RWPE1 (cell line): Measurements from ENCODE around the gene ARFGEF2.

ENCODE experiments used
- CTCF ChIA-PET: fragments of 350-600 bp; sonication (Branson Sonifier 250); formaldehyde crosslinking; extraction: SDS; loops from one replicate; lab custom pipeline; 2021; lab: Yijun Ruan, JAX
- POLR2A ChIA-PET: fragments of 400-600 bp; formaldehyde crosslinking; extraction: SDS; loops from one replicate; lab custom pipeline; 2020; ENCODE audit warnings: antibody characterized with exemption; ENCODE audit not compliant: low non-redundant PET; lab: Yijun Ruan, JAX
- DNase-seq: peaks from one replicate; pipeline ENCODE4 v3.0.0; 2012; ENCODE audit warnings: low spot score
- H3K27ac ChIP-seq: fragments of 450-650 bp; 2 replicates; pipeline ENCODE4 v1.5.1; 2017
- TF ChIP-seq, protein P1 (sequence below): fragments of 450-650 bp; conservative IDR thresholded peaks from 2 replicates; pipeline ENCODE4 v1.5.1; 2017; ENCODE audit warnings: low read depth, mild to moderate bottlenecking

ARFGEF2 gene

DNA sequence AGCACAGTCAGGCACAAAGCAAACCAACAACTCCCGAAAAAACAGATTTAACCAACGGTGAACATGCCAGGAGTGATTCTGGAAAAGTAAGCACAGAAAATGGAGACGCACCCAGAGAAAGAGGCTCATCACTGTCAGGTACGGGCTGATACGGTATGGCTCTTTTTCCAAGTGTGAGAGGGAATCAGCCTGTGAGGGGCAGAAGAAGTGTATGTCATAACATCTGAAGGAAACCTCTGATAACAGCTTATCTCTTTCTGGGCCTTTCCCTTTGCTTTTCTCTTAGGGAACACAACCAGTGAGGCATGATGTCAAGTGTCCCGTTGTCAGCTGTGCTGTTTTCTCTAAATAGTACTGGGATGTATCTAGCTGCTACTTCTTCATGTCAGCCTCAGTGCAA lies 32.1 kb downstream of the ARFGEF2 start:
- no peak overlapping the region for H3K27ac ChIP-seq
- DNase-seq: no peak
- ChIA-PET CTCF (interaction anchor here (0.7 kb wide), 1 partner anchor 37 kb away, joined by 3 read pairs; no protein-coding TSS in a partner anchor), POLR2A (no interaction called here)
- TF ChIP-seq, protein P1, sequence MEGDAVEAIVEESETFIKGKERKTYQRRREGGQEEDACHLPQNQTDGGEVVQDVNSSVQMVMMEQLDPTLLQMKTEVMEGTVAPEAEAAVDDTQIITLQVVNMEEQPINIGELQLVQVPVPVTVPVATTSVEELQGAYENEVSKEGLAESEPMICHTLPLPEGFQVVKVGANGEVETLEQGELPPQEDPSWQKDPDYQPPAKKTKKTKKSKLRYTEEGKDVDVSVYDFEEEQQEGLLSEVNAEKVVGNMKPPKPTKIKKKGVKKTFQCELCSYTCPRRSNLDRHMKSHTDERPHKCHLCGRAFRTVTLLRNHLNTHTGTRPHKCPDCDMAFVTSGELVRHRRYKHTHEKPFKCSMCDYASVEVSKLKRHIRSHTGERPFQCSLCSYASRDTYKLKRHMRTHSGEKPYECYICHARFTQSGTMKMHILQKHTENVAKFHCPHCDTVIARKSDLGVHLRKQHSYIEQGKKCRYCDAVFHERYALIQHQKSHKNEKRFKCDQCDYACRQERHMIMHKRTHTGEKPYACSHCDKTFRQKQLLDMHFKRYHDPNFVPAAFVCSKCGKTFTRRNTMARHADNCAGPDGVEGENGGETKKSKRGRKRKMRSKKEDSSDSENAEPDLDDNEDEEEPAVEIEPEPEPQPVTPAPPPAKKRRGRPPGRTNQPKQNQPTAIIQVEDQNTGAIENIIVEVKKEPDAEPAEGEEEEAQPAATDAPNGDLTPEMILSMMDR: no peak

DNA sequence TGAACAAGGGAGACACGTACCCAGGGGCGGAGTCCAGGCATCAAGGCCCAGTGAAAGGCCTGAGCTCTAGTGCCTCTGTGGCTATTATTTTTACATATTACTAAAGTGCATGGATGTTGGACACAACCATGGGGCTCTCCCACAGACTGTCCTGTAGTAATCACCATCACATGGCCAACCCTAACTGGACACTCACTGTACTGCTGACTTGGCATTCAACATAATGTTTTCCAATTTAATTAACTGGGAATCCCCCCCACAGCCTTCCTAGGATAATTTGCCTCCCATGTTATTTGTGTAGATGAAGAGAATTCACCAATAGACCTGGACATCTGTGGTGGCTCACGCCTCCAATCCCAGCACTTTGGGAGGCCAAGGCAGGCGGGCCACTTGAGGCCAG lies 34.5 kb downstream of the ARFGEF2 start:
- ChIA-PET POLR2A (no interaction called here), CTCF (interaction anchor here (0.6 to 1.7 kb wide), 2 partner anchors 207 to 298 kb away, joined by 3 to 5 read pairs; no protein-coding TSS in a partner anchor)
- TF ChIP-seq, protein P1: no peak
- no peak overlapping the region for H3K27ac ChIP-seq
- DNase-seq: no peak

DNA sequence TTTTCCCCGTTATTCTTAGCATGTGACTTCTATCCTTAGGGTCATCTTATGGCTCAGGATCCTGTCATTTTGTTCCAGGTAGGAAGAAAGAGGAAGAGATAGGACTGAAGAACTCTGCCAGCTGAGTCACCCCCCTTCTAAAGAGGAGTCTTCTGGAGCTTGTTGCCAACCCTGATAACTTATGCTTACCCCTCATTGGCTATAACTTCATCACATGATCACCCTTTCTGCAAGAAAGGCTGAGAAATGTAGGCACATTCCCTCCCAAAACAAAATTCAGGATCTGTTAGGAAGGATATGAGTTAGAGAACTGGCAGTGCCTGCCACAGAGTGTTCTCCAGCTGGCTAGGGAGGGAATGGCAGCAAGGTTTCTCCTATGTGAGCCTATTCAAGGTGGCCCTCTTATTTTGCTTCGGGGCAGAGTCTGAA lies 35.6 kb downstream of the ARFGEF2 start:
- POLR2A ChIA-PET: no interaction called here
- TF ChIP-seq, protein P1: no peak
- no peak for DNase-seq
- CTCF ChIA-PET: interaction anchor here (0.7 to 1.7 kb wide), 3 partner anchors 299 to 1851 kb away, joined by 3 to 5 read pairs (median 5); no protein-coding TSS in a partner anchor
- H3K27ac ChIP-seq: no peak overlapping the region

DNA sequence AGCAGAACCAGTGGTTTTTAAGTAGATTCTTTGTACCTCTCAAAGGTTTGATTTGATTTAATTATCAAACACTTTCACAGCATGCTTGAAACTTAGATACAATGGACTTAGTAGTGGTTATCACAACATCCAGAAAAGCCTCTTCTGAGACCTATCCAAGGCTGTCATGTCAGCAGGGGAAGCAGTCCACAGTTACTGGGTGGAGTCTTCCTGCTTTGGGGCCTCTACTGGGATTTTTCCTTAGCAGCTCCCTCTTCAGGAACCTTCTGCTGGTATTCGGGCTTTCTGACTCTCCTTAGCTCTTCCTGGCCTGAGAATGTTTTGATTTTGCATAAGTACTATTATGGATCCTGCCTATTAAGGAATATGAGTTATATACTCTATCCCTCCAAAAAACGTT lies 36.0 kb downstream of the ARFGEF2 start:
- no peak for DNase-seq
- TF ChIP-seq, protein P1: no peak
- no peak overlapping the region for H3K27ac ChIP-seq
- POLR2A ChIA-PET: interaction anchor here (0.5 kb wide), 1 partner anchor 254 kb away, joined by 3 read pairs; no protein-coding TSS in a partner anchor
- CTCF ChIA-PET: interaction anchor here (1.7 kb wide), 1 partner anchor 300 kb away, joined by 5 read pairs; no protein-coding TSS in a partner anchor

DNA sequence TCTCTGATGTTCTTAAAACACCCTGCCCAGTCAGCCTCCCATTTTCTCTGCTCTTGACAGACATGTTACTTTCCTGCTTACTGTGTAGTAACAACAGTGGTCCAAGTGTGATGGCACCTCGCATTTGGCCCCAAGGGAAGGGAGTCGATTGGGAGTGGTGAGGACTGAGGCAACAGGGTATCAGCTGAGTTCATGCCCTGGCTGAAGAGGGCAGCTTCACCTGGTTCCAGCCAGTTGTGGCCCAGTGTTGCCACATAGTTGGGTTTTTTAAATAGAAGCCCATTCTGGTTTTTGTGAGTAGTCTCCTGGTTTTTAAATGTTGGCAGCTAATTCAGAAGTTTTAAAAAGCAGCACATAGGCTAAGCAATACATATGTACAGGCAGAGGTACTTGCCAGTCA lies 37.2 kb downstream of the ARFGEF2 start:
- H3K27ac ChIP-seq: peak overlapping the region; percentile 11; the same call in 1 of the 2 replicates
- CTCF ChIA-PET: interaction anchor here (0.8 kb wide), 1 partner anchor 417 kb away, joined by 4 read pairs; no protein-coding TSS in a partner anchor
- no peak for DNase-seq
- POLR2A ChIA-PET: no interaction called here
- TF ChIP-seq, protein P1: no peak

DNA sequence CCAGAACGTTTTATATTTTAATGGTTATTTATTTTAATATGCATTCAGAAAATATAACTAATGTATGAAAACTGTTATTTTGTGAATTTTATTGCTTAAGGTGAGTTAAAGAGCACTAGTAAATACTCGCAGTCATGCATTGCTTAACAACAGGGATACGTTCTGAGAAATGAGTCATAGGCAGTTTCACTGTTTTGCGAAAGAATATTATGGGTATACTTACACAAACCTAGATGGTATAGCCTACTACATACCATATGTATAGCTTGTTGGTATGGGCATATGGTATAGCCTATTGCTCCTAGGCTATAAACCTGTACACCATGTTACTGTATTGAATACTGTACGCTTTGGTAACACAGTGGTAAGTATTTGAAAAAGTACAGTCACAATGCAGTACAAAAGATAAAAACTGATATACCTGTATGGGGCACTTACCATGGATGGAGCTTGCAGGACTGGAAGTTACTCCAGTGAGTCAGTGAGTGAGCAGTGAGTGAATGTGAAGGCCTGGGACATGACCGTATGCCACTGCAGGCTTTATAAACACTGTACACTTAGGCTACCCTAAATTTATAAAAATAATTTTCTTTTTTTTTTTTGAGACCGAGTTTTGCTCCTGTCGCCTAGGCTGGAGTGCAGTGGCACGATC lies 38.5 kb downstream of the ARFGEF2 start:
- CTCF ChIA-PET: interaction anchor here (0.7 kb wide), 1 partner anchor 98 kb away, joined by 3 read pairs; no protein-coding TSS in a partner anchor

More for the DNA sequence above, 38.5 kb downstream of the ARFGEF2 start:
- POLR2A ChIA-PET: no interaction called here
- TF ChIP-seq, protein P1: no peak
- peak; percentile 49 for DNase-seq
- peak overlapping the region; percentile 57 for H3K27ac ChIP-seq
